ENCODE results near the gene KRTAP10-8. TPM values are rescaled to one million over a fixed set of nuclear protein-coding genes. Genes with fewer than 3 reads are reported as not detected.

KRTAP10-8 gene
- total and polyA plus RNA-seq, 2 of the 4 experiments (the other 2 are of a cell fraction), result not detected

- Histone ChIP-seq H4K20me1 (ENCODE audit: insufficient read depth, low read length) (no peaks in the 10 kb centered on the region), H2BK5ac (ENCODE audit: low read depth, low read length, poor library complexity, severe bottlenecking) (no peak overlapping the region), H3K9me1 (ENCODE audit: insufficient read depth, low read length) (no peaks in the 10 kb centered on the region), H3K9ac (ENCODE audit: low read depth, low read length) (no peak overlapping the region), H3K14ac (replicated peaks; ENCODE audit: low read depth, low read length) (no peak overlapping the region), H2BK20ac (ENCODE audit: low read depth, low read length) (no peak overlapping the region), H2AFZ (replicated peaks; ENCODE audit: low read length, poor library complexity) (no peak overlapping the region), H2BK15ac (ENCODE audit: low read depth, low read length) (no peak overlapping the region), H3K23ac (ENCODE audit: low read depth, low read length) (no peak overlapping the region), H4K8ac (ENCODE audit: low read depth in 2 of 2, low read length in 2 of 2) (no peak overlapping the region), H4K91ac (ENCODE audit: insufficient read depth, low read depth, low read length) (no peak overlapping the region), H3K27me3 (ENCODE audit: control insufficient read depth, insufficient read depth, low read length) (peaks cover 2% of the 10 kb centered on the region), H3K36me3 (ENCODE audit: control insufficient read depth, insufficient read depth, low read length) (no peaks in the 10 kb centered on the region), H2AK5ac (ENCODE audit: low read depth, low read length) (no peak overlapping the region), H3K56ac (ENCODE audit: extremely low read depth, insufficient read depth, low read length) (no peak overlapping the region), H3K4me3 (ENCODE audit: insufficient read depth, low read depth, low read length) (no peak overlapping the region), H3K4ac (ENCODE audit: low read depth, low read length) (no peak overlapping the region), H3K9me3 (ENCODE audit: control insufficient read depth, insufficient read depth, low read length) (no peaks in the 10 kb centered on the region), H4K5ac (ENCODE audit: low read depth, low read length) (no peak overlapping the region), H3K4me2 (ENCODE audit: low read depth, low read length) (no peak overlapping the region), H2BK120ac (ENCODE audit: low read depth, low read length) (no peak overlapping the region), H3K27ac (ENCODE audit: insufficient read depth, low read length) (no peak overlapping the region), H2AK9ac (replicated peaks; ENCODE audit: low read depth, low read length, poor library complexity) (no peak overlapping the region), H3K4me1 (ENCODE audit: control insufficient read depth, insufficient read depth, low read length) (no peaks in the 10 kb centered on the region), H3K79me1 (ENCODE audit: low read depth in 1 of 2, low read length in 2 of 2) (no peaks in the 10 kb centered on the region), H3K18ac (ENCODE audit: low read depth, low read length) (no peak overlapping the region)
- 20% methylated on average over 3 of the region's 17 CpGs; no CpG with 5 or more reads in 1 of the 2 experiments for WGBS, 2 experiments (ENCODE audit: extremely low coverage in 2 of 2, insufficient read length in 1 of 2)
- in situ Hi-C loops (cut with MboI; ENCODE audit: low sequenced_read_pairs), result no loop called here
- dilution Hi-C loops (cut with HindIII; ENCODE audit: low sequenced_read_pairs, unreplicated experiment), result no loop called here
- intact Hi-C loops (cut with micrococcal nuclease), result no loop called here
- ChIA-PET POLR2A (ENCODE audit: unreplicated experiment) (no interaction called here), CTCF (no interaction called here)
- ATAC-seq (ENCODE audit: low read depth) (no peak), DNase-seq (no peak)
- TF ChIP-seq MAZ (IDR thresholded peaks at IDR 0.05; ENCODE audit: borderline replicate concordance, low read depth, low read length), result no peak
- TF ChIP-seq CHD1 (IDR thresholded peaks at IDR 0.05; ENCODE audit: low read depth, low read length), result no peak
- TF ChIP-seq CEBPB (IDR thresholded peaks at IDR 0.05; ENCODE audit: low read depth, low read length), result no peak
- no peak for TF ChIP-seq BHLHE40 (IDR thresholded peaks at IDR 0.05; ENCODE audit: low read depth, low read length)
- TF ChIP-seq POLR2A (IDR thresholded peaks at IDR 0.05; ENCODE audit: low read depth, low read length), result no peak
- BruUV-seq (replicated peaks), result no TSS peak
Observed at GRCh38 chr21:44603109-44603875, 8.6 kb upstream of the KRTAP10-8 start.

Measured in IMR-90 (cell line).